Cerebellar nuclear complex (tissue), 1 donor: ENCODE data around the gene SGTB.
A peak's percentile ranks its signal among the peaks of the same experiment; 100 is the strongest.

Experiments used
- DNase-seq, 2 experiments: peaks; one replicate each; lab custom pipeline; 2025; lab: John Stamatoyannopoulos, UW

SGTB gene

DNA sequence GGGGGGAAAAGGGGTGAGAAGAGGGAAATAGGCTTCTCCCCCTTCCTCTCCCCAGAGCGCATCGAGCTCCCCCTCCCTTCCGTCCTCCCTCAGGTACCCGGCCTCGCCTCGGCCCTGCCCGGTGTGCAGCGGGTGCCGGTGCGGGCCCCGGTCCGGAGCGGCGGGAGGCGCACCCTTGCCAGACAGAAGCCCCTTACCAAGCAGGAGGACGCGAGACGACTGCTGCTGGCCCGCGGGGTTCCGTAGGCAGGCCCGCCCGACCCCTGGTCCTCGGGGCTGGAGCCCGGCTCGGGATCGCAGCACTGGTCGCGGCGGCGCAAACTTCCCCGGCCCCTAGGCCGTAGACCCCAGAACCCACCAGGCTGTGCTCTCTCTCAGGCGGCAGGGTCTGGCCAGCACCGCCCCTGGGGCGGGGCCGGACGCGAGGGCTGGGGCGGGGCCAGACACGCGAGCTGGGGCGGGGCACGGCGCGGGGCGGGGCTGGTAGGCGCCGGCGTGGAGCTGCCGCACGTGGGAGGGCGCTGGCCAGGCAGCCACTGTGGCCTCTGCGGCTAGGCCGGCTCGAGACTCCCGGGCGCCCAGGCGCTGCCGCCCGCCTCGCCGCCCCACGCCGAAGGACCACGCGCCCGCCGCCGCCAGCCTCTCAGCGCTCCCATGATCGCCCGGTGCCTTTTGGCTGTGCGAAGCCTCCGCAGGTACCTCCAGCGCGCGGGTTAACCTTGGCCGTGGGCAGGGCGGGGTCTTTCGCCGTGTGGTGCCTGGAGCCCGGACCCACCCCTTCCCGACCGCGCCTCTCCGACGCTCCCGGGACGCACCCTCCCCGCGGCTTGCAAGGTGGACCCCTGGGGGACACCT lies at the start of gene SGTB, which contains the start of gene NLN:
Gene SGTB, minus strand, starts transcription at position 390 of the 855 bp plus-strand sequence. CDS start 1,302 bp downstream, outside the sequence.
Gene NLN, plus strand, starts transcription at position 486 of the 855 bp plus-strand sequence. Its CDS starts 169 bp downstream, at position 655.
- peak in 1 of 2 experiments; percentile 49 for DNase-seq

- DNase-seq, result no peak
Measured at GRCh38 chr5:65771266-65771665, 49.4 kb upstream of the SGTB start.

DNA sequence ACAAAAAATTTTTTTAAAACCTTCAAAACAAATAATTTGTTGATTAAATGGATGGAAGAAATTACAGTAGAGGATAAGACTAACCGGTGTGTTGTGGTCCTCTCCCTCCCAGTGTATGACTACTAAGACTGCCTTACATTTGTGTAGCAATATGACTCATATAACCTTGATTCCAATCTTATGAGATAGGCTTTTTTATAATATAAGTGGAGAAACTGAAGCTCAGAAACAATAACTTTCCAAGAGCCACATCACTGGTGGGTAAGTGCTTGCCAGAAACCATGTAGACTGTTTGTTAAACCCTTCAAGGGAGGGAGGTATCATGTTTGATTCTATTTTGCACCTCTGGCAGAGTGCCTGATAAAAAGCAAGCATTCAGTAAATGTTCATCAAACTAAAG lies 47.6 kb upstream of the SGTB start:
- no peak for DNase-seq

DNA sequence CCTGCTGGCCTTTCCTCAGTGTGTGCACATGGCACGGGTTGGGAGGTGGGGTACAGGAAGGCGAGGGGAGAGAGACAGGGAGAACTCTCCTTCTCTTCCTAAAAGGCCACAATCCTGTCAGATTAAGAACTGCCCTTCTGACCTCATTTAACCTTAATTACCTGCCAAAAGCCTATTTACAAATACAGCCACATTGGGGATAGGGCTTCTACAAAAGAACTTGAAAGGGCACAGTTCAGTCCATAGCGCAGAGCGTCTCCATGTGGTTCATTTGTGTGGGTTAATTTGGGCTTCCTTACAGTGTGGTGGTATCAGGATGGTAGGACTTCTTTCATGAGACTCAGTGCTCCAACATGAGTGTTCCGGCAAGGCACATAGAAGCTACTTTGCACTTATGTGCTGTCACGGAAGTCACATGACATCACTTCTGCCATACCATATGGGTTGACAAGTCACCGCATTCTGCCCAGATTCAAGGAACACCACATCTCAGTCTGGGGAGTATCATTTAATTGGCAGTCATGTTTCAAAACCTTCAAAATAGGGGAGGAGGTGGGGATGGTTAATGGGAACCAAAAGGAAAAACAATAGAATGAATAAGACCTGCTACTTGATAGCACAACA lies 46.9 kb upstream of the SGTB start:
- no peak for DNase-seq

DNA sequence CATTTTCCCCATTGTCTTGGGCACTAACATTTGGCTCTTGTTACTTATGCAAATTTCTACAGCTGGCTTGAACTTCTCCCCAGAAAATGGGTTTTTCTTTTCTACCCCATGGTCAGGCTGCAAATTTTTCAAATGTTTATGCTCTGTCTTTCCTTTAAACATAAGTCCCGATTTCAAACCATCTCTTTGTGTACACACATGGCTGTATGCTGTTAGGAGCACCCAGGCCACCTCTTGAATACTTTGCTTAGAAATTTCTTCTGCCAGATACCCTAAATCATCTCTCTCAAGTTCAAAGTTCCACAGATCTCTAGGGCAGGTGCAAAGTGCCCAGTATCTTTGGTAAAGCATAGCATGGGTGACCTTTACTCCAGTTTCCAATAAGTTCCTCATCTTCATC lies 45.7 kb upstream of the SGTB start:
- no peak for DNase-seq

- DNase-seq, result no peak
Measured at GRCh38 chr5:65766781-65767180, 44.9 kb upstream of the SGTB start.

DNA sequence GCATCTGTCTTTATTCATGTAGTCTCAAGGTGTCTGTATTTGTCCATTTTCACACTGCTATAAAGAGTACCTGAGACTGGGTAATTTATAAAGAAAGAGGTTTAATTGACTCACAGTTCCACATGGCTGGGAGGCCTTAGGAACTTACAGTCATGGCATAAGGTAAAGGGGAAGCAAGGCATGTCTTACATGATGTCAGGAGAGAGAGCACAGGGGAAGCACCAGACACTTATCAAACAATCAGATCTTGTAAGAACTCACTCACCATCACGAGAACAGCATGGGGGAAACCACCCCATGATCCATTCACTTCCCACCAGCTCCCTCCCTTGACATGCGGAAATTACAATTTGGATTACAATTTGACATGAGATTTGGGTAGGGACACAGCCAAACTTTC lies 44.3 kb upstream of the SGTB start:
- no peak for DNase-seq

- DNase-seq, result no peak
Measured at GRCh38 chr5:65765582-65765981, 43.7 kb upstream of the SGTB start.

DNA sequence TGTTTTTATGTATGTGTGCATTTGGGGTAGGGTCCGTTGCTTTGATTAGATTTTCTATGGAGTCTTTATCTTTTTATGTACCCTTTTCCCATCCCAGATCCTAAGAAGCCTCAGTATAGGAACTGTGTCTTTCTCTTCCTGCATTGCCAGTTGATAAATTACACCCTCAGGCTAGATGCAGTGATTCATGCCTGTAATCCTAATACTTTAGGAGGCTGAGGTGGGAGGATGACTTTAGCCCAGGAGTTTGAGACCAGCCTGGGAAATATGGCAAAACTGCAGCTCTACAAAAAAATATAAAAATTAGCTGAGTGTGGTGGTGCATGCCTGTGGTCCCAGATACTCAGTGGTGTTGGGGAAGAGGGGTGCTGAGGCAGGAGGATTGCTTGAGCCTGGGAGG lies 40.3 kb upstream of the SGTB start:
- DNase-seq, result no peak

DNA sequence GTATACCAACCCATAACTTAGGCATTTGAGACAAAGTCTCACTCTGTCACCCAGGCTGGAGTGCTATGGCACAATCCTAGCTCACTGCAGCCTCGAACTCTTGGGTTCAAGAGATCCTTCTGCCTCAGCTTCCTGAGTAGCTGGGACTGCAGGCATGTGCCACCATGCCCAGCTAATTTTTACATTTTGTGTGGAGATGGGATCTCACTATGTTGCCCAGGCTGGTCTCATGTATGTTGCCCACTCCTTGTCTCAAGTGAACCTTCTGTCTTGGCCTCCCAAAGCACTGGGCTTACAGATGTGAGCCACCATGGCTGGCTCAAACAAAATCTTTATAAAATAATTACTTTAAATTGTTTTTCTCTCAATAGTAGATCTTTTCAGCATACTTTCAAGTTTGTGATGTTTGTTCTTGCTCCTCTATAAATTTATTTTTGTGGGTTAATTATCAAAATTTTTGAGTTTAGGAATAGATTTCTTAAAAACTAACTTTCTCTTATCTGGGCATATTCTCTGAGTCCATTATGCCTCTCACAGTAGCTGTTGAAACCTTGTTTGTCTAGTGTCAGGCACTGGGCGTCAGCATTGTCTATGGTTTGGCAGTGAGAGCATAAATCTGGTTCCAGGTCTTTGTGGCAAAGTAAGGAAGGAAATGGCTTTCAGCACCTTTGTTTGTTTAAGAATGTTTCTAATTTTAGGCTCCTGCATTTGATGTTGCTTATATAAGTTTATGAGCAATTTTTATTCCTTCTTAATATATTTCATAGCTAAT lies 38.8 kb upstream of the SGTB start:
- DNase-seq, result no peak

- DNase-seq, result no peak
Measured at GRCh38 chr5:65758546-65759144, 36.7 kb upstream of the SGTB start.

DNA sequence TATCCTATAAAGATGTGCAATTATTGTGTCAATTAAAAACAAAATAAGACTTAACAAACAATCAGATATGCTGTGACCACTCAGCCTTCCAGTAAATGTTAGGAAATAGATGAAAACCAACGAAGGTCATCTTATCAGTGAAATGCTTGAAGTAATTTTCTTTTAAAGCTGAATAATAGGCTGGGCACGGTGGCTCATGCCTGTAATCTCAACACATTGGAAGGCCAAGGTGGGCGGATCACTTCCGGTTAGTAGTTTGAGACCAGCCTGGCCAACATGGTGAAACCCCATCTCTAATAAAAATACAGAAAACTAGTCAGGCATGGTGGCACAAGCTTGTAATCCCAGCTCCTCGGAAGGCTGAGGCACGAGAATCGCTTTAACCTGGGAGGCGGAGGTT lies 31.3 kb upstream of the SGTB start:
- DNase-seq, result no peak

GRCh38 chr5:65750938-65751337 lies 29.0 kb upstream of the SGTB start:
- no peak for DNase-seq

- no peak for DNase-seq
Measured at GRCh38 chr5:65749956-65750355, 28.0 kb upstream of the SGTB start.

- no peak for DNase-seq
Measured at GRCh38 chr5:65749221-65749844, 27.4 kb upstream of the SGTB start.

GRCh38 chr5:65742565-65743231 lies 20.8 kb upstream of the SGTB start:
- DNase-seq, result no peak

- no peak for DNase-seq
Measured at GRCh38 chr5:65739162-65739561, 17.3 kb upstream of the SGTB start.

- no peak for DNase-seq
Measured at GRCh38 chr5:65738305-65738704, 16.4 kb upstream of the SGTB start.

DNA sequence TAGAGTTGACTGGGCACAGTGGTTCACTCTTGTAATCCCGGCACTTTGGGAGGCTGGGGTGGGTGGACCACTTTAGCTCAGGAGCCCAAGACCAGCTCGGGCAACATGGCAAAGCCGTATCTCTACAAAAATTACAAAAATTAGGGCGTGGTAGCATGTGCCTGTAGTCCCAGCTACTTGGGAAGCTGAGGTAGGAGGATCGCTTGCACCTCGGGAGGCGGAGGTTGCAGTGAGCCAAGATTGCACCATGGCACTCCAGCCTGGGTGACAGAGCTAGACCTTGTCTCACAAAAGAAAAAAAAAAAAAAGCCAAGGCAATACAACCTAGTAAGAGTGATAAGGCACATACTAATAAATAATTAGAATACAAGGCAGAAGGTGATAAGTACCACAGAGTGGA lies 15.9 kb upstream of the SGTB start:
- DNase-seq, result no peak

DNA sequence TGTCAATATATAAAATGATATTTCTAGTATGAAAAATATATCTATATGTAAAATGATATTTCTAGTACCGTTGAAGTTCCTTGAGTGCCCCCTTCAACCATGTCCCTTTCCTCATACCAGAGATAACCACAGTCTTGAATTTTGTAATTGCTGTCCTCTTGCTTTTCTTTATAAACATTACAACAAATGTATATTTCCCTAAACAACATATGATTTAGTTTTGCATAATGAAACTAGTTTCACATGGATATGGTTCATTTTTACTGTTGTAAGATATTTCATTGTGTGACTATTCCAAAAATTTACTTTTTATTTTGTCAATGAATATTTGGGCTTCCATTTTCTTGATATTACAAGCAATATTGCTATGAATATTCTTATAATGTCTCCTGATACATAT lies 14.1 kb upstream of the SGTB start:
- no peak for DNase-seq

DNA sequence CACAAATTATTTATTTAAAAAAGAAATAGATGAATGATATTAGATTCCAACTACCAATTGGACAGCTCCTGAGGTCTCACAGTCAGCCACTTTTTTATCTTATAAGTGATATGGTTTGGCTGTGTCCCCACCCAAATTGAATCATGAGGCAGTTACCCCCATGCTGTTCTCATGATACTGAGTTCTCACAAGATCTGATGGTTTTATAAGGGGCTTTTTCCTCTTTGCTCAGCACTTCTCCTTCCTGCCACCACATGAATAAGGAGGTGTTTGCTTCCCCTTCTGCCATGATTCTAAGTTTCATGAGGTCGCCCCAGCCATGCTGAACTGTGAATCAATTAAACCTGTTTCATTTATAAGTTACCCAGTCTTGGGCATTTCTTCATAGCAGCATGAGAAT lies 13.0 kb upstream of the SGTB start:
- no peak for DNase-seq
